ENCODE measurements around the gene CHAC2. TPM values are rescaled to one million over a fixed set of nuclear protein-coding genes. Genes with fewer than 3 reads are reported as not detected.

Gene CHAC2
- total RNA-seq, 1 experiment from 2014 or later, result 17.2 TPM

Other genes with a start within 250 kb of the CHAC2 start
- 24.4 and 24.5 TPM in 2 replicates for gene ASB3, start 19.1 kb downstream of the CHAC2 start, total RNA-seq (2014; rRNA removed; shearing (Covaris generic))
- gene ERLEC1, start 19.2 kb downstream of the CHAC2 start, total RNA-seq (2014; rRNA removed; shearing (Covaris generic)), result 71.3 and 71.9 TPM in 2 replicates
- gene GPR75, start 92.2 kb downstream of the CHAC2 start, total RNA-seq (2014; rRNA removed; shearing (Covaris generic)), result 1.0 and 2.8 TPM in 2 replicates
- 41.9 and 42.9 TPM in 2 replicates for gene PSME4, start 203.2 kb downstream of the CHAC2 start, total RNA-seq (2014; rRNA removed; shearing (Covaris generic))